Measurements from ENCODE around the gene CYP4F22.

DNA sequence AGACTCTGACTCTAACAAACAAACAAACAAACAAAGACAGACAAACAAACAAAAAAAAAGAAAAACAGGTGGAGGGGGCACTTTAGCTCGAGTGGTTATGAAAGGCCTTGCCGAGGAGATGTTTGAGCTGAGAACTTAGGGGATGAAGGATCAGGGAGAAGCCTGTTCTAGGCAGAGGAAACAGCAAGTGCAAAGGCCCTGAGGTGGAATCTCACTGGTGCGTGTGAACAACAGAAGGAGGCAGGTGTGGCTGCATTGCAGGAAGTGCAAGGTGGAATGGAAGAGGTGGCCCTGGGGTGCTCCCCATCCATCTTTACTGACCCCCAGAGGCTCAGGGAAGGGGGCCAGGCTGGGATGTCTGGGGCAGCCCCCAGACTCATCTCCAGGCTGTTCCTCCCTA, 41.9 kb downstream of the CYP4F22 start:
- no peak for TF ChIP-seq KDM1A (IDR thresholded peaks at IDR 0.05; ENCODE audit: borderline replicate concordance)
- no peak for TF ChIP-seq SPI1 (IDR thresholded peaks at IDR 0.05; ENCODE audit: borderline replicate concordance, insufficient read depth, low read depth, low read length)
- TF ChIP-seq FOS (IDR thresholded peaks at IDR 0.05; ENCODE audit: borderline replicate concordance, extremely low read depth, insufficient read length) = no peak
- no peak for TF ChIP-seq CTCF (IDR thresholded peaks at IDR 0.05 in 2 of 3, conservative IDR thresholded peaks at IDR 0.05 in 1 of 3; ENCODE audit: control insufficient read depth in 2 of 3, extremely low read depth in 1 of 3, insufficient read depth in 1 of 3, low read depth in 3 of 3, low read length in 3 of 3)
- no peak for TF ChIP-seq ASH2L (IDR thresholded peaks at IDR 0.05; ENCODE audit: borderline replicate concordance, low read depth)
- no peak for TF ChIP-seq RAD21 (IDR thresholded peaks at IDR 0.05; ENCODE audit: insufficient read depth, low read depth, low read length)
- TF ChIP-seq TAF1 (IDR thresholded peaks at IDR 0.05; ENCODE audit: borderline replicate concordance, low read depth, low read length) = no peak
- TF ChIP-seq, protein P1, sequence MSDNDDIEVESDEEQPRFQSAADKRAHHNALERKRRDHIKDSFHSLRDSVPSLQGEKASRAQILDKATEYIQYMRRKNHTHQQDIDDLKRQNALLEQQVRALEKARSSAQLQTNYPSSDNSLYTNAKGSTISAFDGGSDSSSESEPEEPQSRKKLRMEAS (IDR thresholded peaks at IDR 0.05; ENCODE audit: low read depth, low read length) = no peak
- no peak for TF ChIP-seq CREB1 (IDR thresholded peaks at IDR 0.05; ENCODE audit: low read depth)
- TF ChIP-seq, protein P2, sequence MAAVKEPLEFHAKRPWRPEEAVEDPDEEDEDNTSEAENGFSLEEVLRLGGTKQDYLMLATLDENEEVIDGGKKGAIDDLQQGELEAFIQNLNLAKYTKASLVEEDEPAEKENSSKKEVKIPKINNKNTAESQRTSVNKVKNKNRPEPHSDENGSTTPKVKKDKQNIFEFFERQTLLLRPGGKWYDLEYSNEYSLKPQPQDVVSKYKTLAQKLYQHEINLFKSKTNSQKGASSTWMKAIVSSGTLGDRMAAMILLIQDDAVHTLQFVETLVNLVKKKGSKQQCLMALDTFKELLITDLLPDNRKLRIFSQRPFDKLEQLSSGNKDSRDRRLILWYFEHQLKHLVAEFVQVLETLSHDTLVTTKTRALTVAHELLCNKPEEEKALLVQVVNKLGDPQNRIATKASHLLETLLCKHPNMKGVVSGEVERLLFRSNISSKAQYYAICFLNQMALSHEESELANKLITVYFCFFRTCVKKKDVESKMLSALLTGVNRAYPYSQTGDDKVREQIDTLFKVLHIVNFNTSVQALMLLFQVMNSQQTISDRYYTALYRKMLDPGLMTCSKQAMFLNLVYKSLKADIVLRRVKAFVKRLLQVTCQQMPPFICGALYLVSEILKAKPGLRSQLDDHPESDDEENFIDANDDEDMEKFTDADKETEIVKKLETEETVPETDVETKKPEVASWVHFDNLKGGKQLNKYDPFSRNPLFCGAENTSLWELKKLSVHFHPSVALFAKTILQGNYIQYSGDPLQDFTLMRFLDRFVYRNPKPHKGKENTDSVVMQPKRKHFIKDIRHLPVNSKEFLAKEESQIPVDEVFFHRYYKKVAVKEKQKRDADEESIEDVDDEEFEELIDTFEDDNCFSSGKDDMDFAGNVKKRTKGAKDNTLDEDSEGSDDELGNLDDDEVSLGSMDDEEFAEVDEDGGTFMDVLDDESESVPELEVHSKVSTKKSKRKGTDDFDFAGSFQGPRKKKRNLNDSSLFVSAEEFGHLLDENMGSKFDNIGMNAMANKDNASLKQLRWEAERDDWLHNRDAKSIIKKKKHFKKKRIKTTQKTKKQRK (IDR thresholded peaks at IDR 0.05; ENCODE audit: low read depth, low read length) = no peak
- TF ChIP-seq ZNF24 (IDR thresholded peaks at IDR 0.05) = no peak
- no peak for TF ChIP-seq FOXK2 (IDR thresholded peaks at IDR 0.05)
- TF ChIP-seq USF1 (IDR thresholded peaks at IDR 0.05; ENCODE audit: borderline replicate concordance, extremely low read length, insufficient read depth, low read depth, low read length) = no peak

Data from GM12878 (cell line).